ENCODE measurements around the gene CD93.

CD93 gene

DNA sequence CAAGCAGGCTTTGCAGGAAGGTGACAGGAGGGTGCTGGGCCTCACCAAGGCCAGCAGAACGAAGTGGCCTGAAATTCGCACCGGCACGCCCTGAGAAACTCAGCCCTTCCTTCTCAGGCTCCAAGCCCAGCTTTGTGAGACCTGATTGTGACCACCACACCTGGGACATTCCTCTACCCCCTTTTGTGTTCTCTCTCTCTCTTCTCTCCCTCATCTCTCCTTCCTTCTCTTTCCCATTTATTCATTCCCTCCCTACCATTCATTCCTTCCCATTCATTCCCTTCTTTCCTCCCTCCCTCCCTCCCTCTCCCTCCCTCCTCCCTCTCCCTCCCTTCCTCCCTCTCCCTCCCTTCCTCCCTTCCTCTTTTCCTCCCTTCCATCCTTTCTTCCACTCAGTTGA lies 8.8 kb downstream of the CD93 start:
- Histone ChIP-seq H3K36me3 (ENCODE audit: insufficient read depth, low read length) (no peaks in the 10 kb centered on the region), H3K27me3 (ENCODE audit: control insufficient read depth in 1 of 2, insufficient read depth in 2 of 2, low read length in 2 of 2) (no peaks in the 10 kb centered on the region), H3K9me3 (ENCODE audit: low read length) (no peaks in the 10 kb centered on the region), H3K9ac (ENCODE audit: low read length) (no peak overlapping the region), H3K27ac (ENCODE audit: low read depth, low read length) (no peak overlapping the region), H3K4me3 (ENCODE audit: low read depth in 1 of 2, low read length in 2 of 2) (no peak overlapping the region), H3K4me1 (ENCODE audit: insufficient read depth, low read length) (no peaks in the 10 kb centered on the region)

GRCh38 chr20:23074052-23074451 lies 12.1 kb downstream of the CD93 start:
- Histone ChIP-seq H3K36me3 (ENCODE audit: insufficient read depth, low read length) (no peaks in the 10 kb centered on the region), H3K9ac (ENCODE audit: low read length) (no peak overlapping the region), H3K4me3 (ENCODE audit: low read depth in 1 of 2, low read length in 2 of 2) (no peak overlapping the region), H3K27ac (ENCODE audit: low read depth, low read length) (no peak overlapping the region), H3K9me3 (ENCODE audit: low read length) (no peaks in the 10 kb centered on the region), H3K4me1 (ENCODE audit: insufficient read depth, low read length) (no peaks in the 10 kb centered on the region), H3K27me3 (ENCODE audit: control insufficient read depth in 1 of 2, insufficient read depth in 2 of 2, low read length in 2 of 2) (no peaks in the 10 kb centered on the region)

DNA sequence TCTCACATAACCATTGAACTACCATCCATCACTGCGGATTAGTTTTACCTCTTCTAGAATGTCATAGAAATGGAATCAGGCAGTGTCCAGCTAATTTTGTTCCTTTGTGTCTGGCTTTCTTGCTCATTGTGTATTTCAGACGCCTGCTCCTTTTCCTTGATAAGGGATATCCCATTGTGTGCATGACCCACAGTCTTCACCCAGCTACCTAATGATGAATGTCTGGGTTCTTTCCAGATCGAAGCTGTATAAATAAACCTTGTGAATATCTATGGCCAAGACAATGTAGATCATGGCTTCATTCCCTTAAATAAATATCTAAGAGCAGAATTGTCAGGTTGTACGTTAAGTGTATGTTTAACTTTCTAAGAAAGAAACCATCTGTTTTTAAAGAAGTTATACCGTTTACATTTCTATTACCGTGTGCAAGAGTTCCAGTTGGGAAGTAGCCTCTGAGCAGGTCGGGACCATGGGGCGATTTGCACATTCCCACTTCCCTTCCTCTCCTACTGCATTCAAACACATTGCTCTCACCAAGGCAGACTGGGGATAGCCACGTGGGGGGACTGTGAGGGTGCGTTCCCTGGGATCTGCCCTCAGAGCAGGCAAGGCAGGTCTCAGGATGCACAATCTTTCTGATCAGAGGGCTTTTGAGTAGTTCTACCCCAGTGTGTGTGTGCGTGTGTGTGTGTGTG lies 13.1 kb downstream of the CD93 start:
- no peaks in the 10 kb centered on the region for H3K36me3 ChIP-seq (ENCODE audit: insufficient read depth, low read length)
- H3K4me1 ChIP-seq (ENCODE audit: insufficient read depth, low read length) = no peaks in the 10 kb centered on the region
- no peak overlapping the region for H3K27ac ChIP-seq (ENCODE audit: low read depth, low read length)
- H3K4me3 ChIP-seq (ENCODE audit: low read depth in 1 of 2, low read length in 2 of 2) = no peak overlapping the region
- no peak overlapping the region for H3K9ac ChIP-seq (ENCODE audit: low read length)
- H3K27me3 ChIP-seq (ENCODE audit: control insufficient read depth in 1 of 2, insufficient read depth in 2 of 2, low read length in 2 of 2) = no peaks in the 10 kb centered on the region
- H3K9me3 ChIP-seq (ENCODE audit: low read length) = no peaks in the 10 kb centered on the region

DNA sequence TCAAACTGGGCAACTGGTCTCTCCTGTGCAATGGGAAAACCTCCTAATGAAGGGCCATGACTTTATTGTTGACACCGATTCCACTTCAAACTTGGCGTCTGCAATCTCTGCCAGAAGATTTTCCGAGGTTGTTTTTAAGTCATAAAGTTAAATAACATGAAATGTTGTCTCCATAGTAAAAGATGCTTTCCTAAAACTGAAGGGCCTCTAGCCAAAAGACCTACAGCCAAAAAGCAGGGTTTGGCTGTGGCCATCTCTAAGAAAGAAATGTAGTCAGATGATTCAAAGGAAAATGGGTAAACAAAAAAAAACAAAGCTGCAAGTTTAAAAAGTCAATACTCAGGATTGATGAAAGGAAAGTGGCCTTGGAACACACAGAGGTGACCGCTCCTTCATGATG lies 14.1 kb downstream of the CD93 start:
- Histone ChIP-seq H3K9me3 (ENCODE audit: low read length) (no peaks in the 10 kb centered on the region), H3K9ac (ENCODE audit: low read length) (no peak overlapping the region), H3K27ac (ENCODE audit: low read depth, low read length) (no peak overlapping the region), H3K4me1 (ENCODE audit: insufficient read depth, low read length) (no peaks in the 10 kb centered on the region), H3K4me3 (ENCODE audit: low read depth in 1 of 2, low read length in 2 of 2) (no peak overlapping the region), H3K36me3 (ENCODE audit: insufficient read depth, low read length) (no peaks in the 10 kb centered on the region), H3K27me3 (ENCODE audit: control insufficient read depth in 1 of 2, insufficient read depth in 2 of 2, low read length in 2 of 2) (no peaks in the 10 kb centered on the region)

DNA sequence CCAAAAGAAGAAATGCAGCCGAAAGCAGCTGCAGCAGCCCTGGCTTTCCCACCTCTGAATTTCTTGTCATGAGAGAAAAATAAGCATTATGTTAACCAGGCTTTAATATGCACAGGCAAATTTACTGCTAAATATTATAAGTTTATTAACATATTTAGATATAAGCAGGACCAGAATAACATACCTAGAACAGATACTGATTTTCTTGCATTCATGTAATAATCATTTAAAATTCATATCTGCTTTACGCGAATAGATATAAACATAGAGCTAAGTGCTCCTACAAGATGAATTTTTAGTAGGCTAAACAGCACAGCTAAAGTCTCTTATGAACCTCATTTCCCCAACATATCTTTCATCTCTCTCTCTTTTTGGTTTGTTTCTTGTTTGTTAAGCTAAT lies 14.7 kb downstream of the CD93 start:
- Histone ChIP-seq H3K9ac (ENCODE audit: low read length) (no peak overlapping the region), H3K27me3 (ENCODE audit: control insufficient read depth in 1 of 2, insufficient read depth in 2 of 2, low read length in 2 of 2) (no peaks in the 10 kb centered on the region), H3K36me3 (ENCODE audit: insufficient read depth, low read length) (no peaks in the 10 kb centered on the region), H3K27ac (ENCODE audit: low read depth, low read length) (no peak overlapping the region), H3K4me3 (ENCODE audit: low read depth in 1 of 2, low read length in 2 of 2) (no peak overlapping the region), H3K9me3 (ENCODE audit: low read length) (no peaks in the 10 kb centered on the region), H3K4me1 (ENCODE audit: insufficient read depth, low read length) (no peaks in the 10 kb centered on the region)

DNA sequence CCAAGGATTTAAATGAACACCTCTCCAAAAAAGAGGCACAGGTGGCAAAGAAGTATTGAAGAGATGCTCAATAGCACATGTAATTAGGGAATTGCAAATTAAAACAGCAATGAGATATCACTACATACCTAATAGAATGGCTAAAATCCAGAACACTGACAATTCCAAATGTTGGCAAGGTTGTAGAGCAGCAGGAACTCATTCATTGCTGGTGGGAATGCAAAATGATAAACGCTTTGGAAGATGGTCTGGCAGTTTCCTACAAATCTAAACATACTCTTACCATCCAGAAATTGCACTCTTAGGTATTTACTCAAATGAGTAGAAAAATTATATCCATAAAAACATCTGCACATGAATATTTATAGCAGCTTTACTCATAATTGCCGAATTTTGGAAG lies 17.0 kb downstream of the CD93 start:
- H3K4me3 ChIP-seq (ENCODE audit: low read depth in 1 of 2, low read length in 2 of 2) = no peak overlapping the region
- H3K27me3 ChIP-seq (ENCODE audit: control insufficient read depth in 1 of 2, insufficient read depth in 2 of 2, low read length in 2 of 2) = no peaks in the 10 kb centered on the region
- no peaks in the 10 kb centered on the region for H3K9me3 ChIP-seq (ENCODE audit: low read length)
- no peak overlapping the region for H3K9ac ChIP-seq (ENCODE audit: low read length)
- H3K27ac ChIP-seq (ENCODE audit: low read depth, low read length) = no peak overlapping the region
- no peaks in the 10 kb centered on the region for H3K36me3 ChIP-seq (ENCODE audit: insufficient read depth, low read length)
- no peaks in the 10 kb centered on the region for H3K4me1 ChIP-seq (ENCODE audit: insufficient read depth, low read length)

- Histone ChIP-seq H3K4me1 (ENCODE audit: insufficient read depth, low read length) (no peaks in the 10 kb centered on the region), H3K27me3 (ENCODE audit: control insufficient read depth in 1 of 2, insufficient read depth in 2 of 2, low read length in 2 of 2) (no peaks in the 10 kb centered on the region), H3K27ac (ENCODE audit: low read depth, low read length) (no peak overlapping the region), H3K4me3 (ENCODE audit: low read depth in 1 of 2, low read length in 2 of 2) (no peak overlapping the region), H3K9ac (ENCODE audit: low read length) (no peak overlapping the region), H3K36me3 (ENCODE audit: insufficient read depth, low read length) (no peaks in the 10 kb centered on the region), H3K9me3 (ENCODE audit: low read length) (no peaks in the 10 kb centered on the region)
Observed at GRCh38 chr20:23068283-23068682, 17.8 kb downstream of the CD93 start.

- no peaks in the 10 kb centered on the region for H3K9me3 ChIP-seq (ENCODE audit: low read length)
Observed at GRCh38 chr20:23066772-23067171, 19.4 kb downstream of the CD93 start.

GRCh38 chr20:23065266-23066201 lies 20.6 kb downstream of the CD93 start:
- H3K9ac ChIP-seq (ENCODE audit: low read length) = no peak overlapping the region
- H3K4me1 ChIP-seq (ENCODE audit: insufficient read depth, low read length) = peaks cover 19% of the 10 kb centered on the region
- no peak overlapping the region for H3K4me3 ChIP-seq (ENCODE audit: low read depth in 1 of 2, low read length in 2 of 2)
- no peak overlapping the region for H3K27ac ChIP-seq (ENCODE audit: low read depth, low read length)
- no peaks in the 10 kb centered on the region for H3K36me3 ChIP-seq (ENCODE audit: insufficient read depth, low read length)
- H3K27me3 ChIP-seq (ENCODE audit: control insufficient read depth in 1 of 2, insufficient read depth in 2 of 2, low read length in 2 of 2) = no peaks in the 10 kb centered on the region
- H3K9me3 ChIP-seq (ENCODE audit: low read length) = no peaks in the 10 kb centered on the region

More at GRCh38 chr20:23066772-23067171, 19.4 kb downstream of the CD93 start:
- Histone ChIP-seq H3K4me1 (ENCODE audit: insufficient read depth, low read length) (peaks cover 7% of the 10 kb centered on the region), H3K9ac (ENCODE audit: low read length) (no peak overlapping the region), H3K27ac (ENCODE audit: low read depth, low read length) (no peak overlapping the region), H3K4me3 (ENCODE audit: low read depth in 1 of 2, low read length in 2 of 2) (no peak overlapping the region), H3K36me3 (ENCODE audit: insufficient read depth, low read length) (no peaks in the 10 kb centered on the region), H3K27me3 (ENCODE audit: control insufficient read depth in 1 of 2, insufficient read depth in 2 of 2, low read length in 2 of 2) (no peaks in the 10 kb centered on the region)

DNA sequence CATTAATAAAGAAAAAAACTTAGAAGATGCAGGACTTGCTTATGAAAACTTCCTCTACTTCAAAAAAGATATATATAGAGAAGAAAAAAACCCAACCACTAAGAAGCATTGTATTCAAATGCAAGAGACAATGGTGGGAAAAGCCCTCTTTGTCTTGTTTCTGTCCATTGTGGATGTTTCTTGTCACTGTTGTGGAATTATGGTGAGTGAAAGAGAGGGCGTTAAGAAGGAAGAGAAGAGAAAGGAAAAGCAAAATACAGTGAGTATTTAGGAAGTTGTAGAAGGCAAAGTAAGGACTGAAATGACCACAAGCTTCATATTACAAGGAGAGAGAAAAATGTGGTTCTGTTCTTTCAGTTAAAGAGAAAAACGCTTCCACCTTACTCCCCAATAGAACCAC lies 22.5 kb downstream of the CD93 start:
- Histone ChIP-seq H3K9ac (ENCODE audit: low read length) (no peak overlapping the region), H3K27ac (ENCODE audit: low read depth, low read length) (no peak overlapping the region), H3K36me3 (ENCODE audit: insufficient read depth, low read length) (no peaks in the 10 kb centered on the region), H3K4me1 (ENCODE audit: insufficient read depth, low read length) (peaks cover 24% of the 10 kb centered on the region), H3K4me3 (ENCODE audit: low read depth in 1 of 2, low read length in 2 of 2) (no peak overlapping the region), H3K27me3 (ENCODE audit: control insufficient read depth in 1 of 2, insufficient read depth in 2 of 2, low read length in 2 of 2) (no peaks in the 10 kb centered on the region), H3K9me3 (ENCODE audit: low read length) (no peaks in the 10 kb centered on the region)

- H3K27ac ChIP-seq (ENCODE audit: low read depth, low read length) = no peak overlapping the region
- H3K4me3 ChIP-seq (ENCODE audit: low read depth in 1 of 2, low read length in 2 of 2) = no peak overlapping the region
- H3K36me3 ChIP-seq (ENCODE audit: insufficient read depth, low read length) = no peaks in the 10 kb centered on the region
- H3K9me3 ChIP-seq (ENCODE audit: low read length) = no peaks in the 10 kb centered on the region
- H3K9ac ChIP-seq (ENCODE audit: low read length) = no peak overlapping the region
- no peaks in the 10 kb centered on the region for H3K27me3 ChIP-seq (ENCODE audit: control insufficient read depth in 1 of 2, insufficient read depth in 2 of 2, low read length in 2 of 2)
- peaks cover 24% of the 10 kb centered on the region for H3K4me1 ChIP-seq (ENCODE audit: insufficient read depth, low read length)
Observed at GRCh38 chr20:23063168-23063567, 23.0 kb downstream of the CD93 start.
